NCI-H187 treated with DMSO at 0.1 percent for 48 hours (cell line): ENCODE measurements around the gene KRTAP9-8.
"Not testable (repeated sequence)": the region's sequence is repeated elsewhere in the genome, so short reads cannot be mapped to it uniquely, and the experiment has no call there.

Source experiments
- DNase-seq: peaks from one replicate; lab custom pipeline; 2025; lab: John Stamatoyannopoulos, UW

Gene KRTAP9-8

GRCh38 chr17:41237949-41238437 is at the start of gene KRTAP9-8:
KRTAP9-8 (plus strand) TSS chr17:41237999; CDS start chr17:41238052, 53 bp downstream.
- not testable (repeated sequence) for DNase-seq

GRCh38 chr17:41189837-41190318 is 47.9 kb upstream of the KRTAP9-8 start, which contains the start of gene KRTAP9-1:
KRTAP9-1 (plus strand) TSS chr17:41189887; CDS start chr17:41189887, 0 bp downstream.
- not testable (repeated sequence) for DNase-seq

GRCh38 chr17:41190328-41190727 is 47.5 kb upstream of the KRTAP9-8 start:
- no peak for DNase-seq

GRCh38 chr17:41196068-41196467 is 41.7 kb upstream of the KRTAP9-8 start:
- no peak for DNase-seq

- DNase-seq = no peak
Measured at GRCh38 chr17:41199421-41200078, 38.2 kb upstream of the KRTAP9-8 start.

GRCh38 chr17:41211845-41212466 is 25.8 kb upstream of the KRTAP9-8 start:
- no peak for DNase-seq

- no peak for DNase-seq
Measured at GRCh38 chr17:41212524-41213169, 25.2 kb upstream of the KRTAP9-8 start.

- no peak for DNase-seq
Measured at GRCh38 chr17:41215681-41216080, 22.1 kb upstream of the KRTAP9-8 start.

- DNase-seq = no peak
Measured at GRCh38 chr17:41223821-41224220, 14.0 kb upstream of the KRTAP9-8 start.

- no peak for DNase-seq
Measured at GRCh38 chr17:41226051-41226450, 11.7 kb upstream of the KRTAP9-8 start.

GRCh38 chr17:41226598-41227095 is 11.2 kb upstream of the KRTAP9-8 start, which contains the start of gene KRTAP9-2:
KRTAP9-2 (plus strand) TSS chr17:41226648; CDS start chr17:41226655, 7 bp downstream.
- not testable (repeated sequence) for DNase-seq

- DNase-seq = no peak
Measured at GRCh38 chr17:41230094-41230493, 7.7 kb upstream of the KRTAP9-8 start.

GRCh38 chr17:41231731-41232130 is 6.1 kb upstream of the KRTAP9-8 start:
- DNase-seq = no peak

- DNase-seq = not testable (repeated sequence)
Measured at GRCh38 chr17:41232399-41233105, 5.2 kb upstream of the KRTAP9-8 start, which contains the start of gene KRTAP9-3. KRTAP9-3 (plus strand) TSS chr17:41232449; CDS start chr17:41232502, 53 bp downstream.

- not testable (repeated sequence) for DNase-seq
Measured at GRCh38 chr17:41237116-41237515, 683 bp upstream of the KRTAP9-8 start.

- DNase-seq = not testable (repeated sequence)
Measured at GRCh38 chr17:41246995-41247787, 9.4 kb downstream of the KRTAP9-8 start.

- not testable (repeated sequence) for DNase-seq
Measured at GRCh38 chr17:41249637-41250240, 11.9 kb downstream of the KRTAP9-8 start, which contains the start of gene KRTAP9-4. KRTAP9-4 (plus strand) TSS chr17:41249687; CDS start chr17:41249721, 34 bp downstream.

GRCh38 chr17:41251261-41251660 is 13.5 kb downstream of the KRTAP9-8 start:
- no peak for DNase-seq

GRCh38 chr17:41254861-41255260 is 17.1 kb downstream of the KRTAP9-8 start:
- DNase-seq = no peak
